HG02571 (cell line): ENCODE data around the gene NODAL.
A peak's percentile ranks its signal among the peaks of the same experiment; 100 is the strongest.

Source experiments
- ATAC-seq: cut with Tn5 transposase; IDR thresholded peaks from one replicate; pipeline ENCODE4 v1.9.1; 2021; ENCODE audit warnings: mild to moderate bottlenecking, moderate library complexity; ENCODE audit not compliant: unreplicated experiment

The NODAL gene

GRCh38 chr10:70435241-70436085 lies 6.0 kb downstream of the NODAL start:
- ATAC-seq: no peak

- ATAC-seq: no peak
Observed at GRCh38 chr10:70433581-70434280, 7.8 kb downstream of the NODAL start.

- no peak for ATAC-seq
Observed at GRCh38 chr10:70432561-70433263, 8.8 kb downstream of the NODAL start.

GRCh38 chr10:70432101-70432500 lies 9.4 kb downstream of the NODAL start:
- ATAC-seq: no peak

- ATAC-seq: no peak
Observed at GRCh38 chr10:70430493-70431445, 10.7 kb downstream of the NODAL start.

- no peak for ATAC-seq
Observed at GRCh38 chr10:70426823-70427222, 14.7 kb downstream of the NODAL start.

GRCh38 chr10:70425096-70425495 lies 16.4 kb downstream of the NODAL start:
- no peak for ATAC-seq

GRCh38 chr10:70424320-70424719 lies 17.2 kb downstream of the NODAL start:
- ATAC-seq: no peak

GRCh38 chr10:70418713-70419112 lies 22.8 kb downstream of the NODAL start:
- no peak for ATAC-seq

GRCh38 chr10:70418229-70418628 lies 23.3 kb downstream of the NODAL start:
- ATAC-seq: no peak

- no peak for ATAC-seq
Observed at GRCh38 chr10:70417568-70417967, 23.9 kb downstream of the NODAL start.

- no peak for ATAC-seq
Observed at GRCh38 chr10:70412356-70412755, 29.1 kb downstream of the NODAL start.

- ATAC-seq: no peak
Observed at GRCh38 chr10:70410608-70411007, 30.9 kb downstream of the NODAL start.

- ATAC-seq: no peak
Observed at GRCh38 chr10:70409772-70410171, 31.7 kb downstream of the NODAL start.

- no peak for ATAC-seq
Observed at GRCh38 chr10:70405037-70405824, 36.2 kb downstream of the NODAL start.

- ATAC-seq: no peak
Observed at GRCh38 chr10:70404787-70405036, 36.8 kb downstream of the NODAL start.

GRCh38 chr10:70404036-70404786 lies 37.3 kb downstream of the NODAL start, which contains the start of gene EIF4EBP2:
Gene EIF4EBP2, plus strand, starts transcription at chr10:70404145. Its CDS starts 257 bp downstream, at chr10:70404402.
- peak; percentile 78 for ATAC-seq

GRCh38 chr10:70403483-70404035 lies 37.9 kb downstream of the NODAL start:
- no peak for ATAC-seq

- no peak for ATAC-seq
Observed at GRCh38 chr10:70399177-70399576, 42.3 kb downstream of the NODAL start.
